SU-DHL-6 (cell line): Measurements from ENCODE around the gene FAM53B.

Experiments
- CTCF ChIP-seq: fragments of 200-600 bp; sonication (generic); IDR thresholded peaks from one replicate; pipeline ENCODE4 v1.5.1; 2017; ENCODE audit warnings: antibody characterized with exemption, mild to moderate bottlenecking, low read length, moderate library complexity; ENCODE audit not compliant: insufficient read depth, poor library complexity, severe bottlenecking
- EZH2phosphoT487 ChIP-seq: fragments of 200-600 bp; sonication (generic), shearing (Covaris generic); conservative IDR thresholded peaks from 2 replicates; pipeline ENCODE4 v1.6.1; 2018; ENCODE audit warnings: mild to moderate bottlenecking, antibody characterized with exemption, low read length, moderate library complexity, mixed read lengths

- TF ChIP-seq CTCF: no peak
- TF ChIP-seq EZH2phosphoT487: no peak
Measured at GRCh38 chr10:124602646-124603365, 141.4 kb downstream of the FAM53B start.
